ENCODE measurements around the gene ROCK1. TPM values are rescaled to one million over a fixed set of nuclear protein-coding genes. Genes with fewer than 3 reads are reported as not detected.

ROCK1 gene
- total and polyA plus RNA-seq, 4 donors: 7.4 to 28.7 (median 18.7) TPM

DNA sequence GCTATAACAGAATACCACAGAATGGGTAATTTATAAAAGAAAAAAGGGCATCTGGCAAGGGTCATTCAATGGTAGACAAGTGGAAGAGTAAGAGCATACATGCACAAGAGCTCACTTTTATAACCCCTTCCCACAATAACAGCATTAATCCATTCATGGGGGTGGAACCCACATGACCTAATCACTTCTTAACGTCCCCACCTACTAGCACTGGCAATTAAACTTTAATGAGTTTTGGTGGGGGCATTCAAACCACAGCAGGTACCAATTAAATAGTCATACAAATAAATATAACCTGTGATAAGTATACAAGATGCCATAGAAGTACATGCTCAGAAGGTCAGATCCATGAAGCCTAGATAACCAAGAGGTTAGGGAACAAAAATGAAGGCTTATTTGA is 48.6 kb downstream of the ROCK1 start:
- Histone ChIP-seq H3K27ac (ENCODE audit: low read depth in 1 of 2, low read length in 2 of 2) (no peak overlapping the region), H3K9ac (ENCODE audit: low read depth in 1 of 2, low read length in 2 of 2) (no peak overlapping the region), H3K27me3 (ENCODE audit: control insufficient read depth in 4 of 4, insufficient read depth in 4 of 4, low read length in 3 of 4) (no peaks in the 10 kb centered on the region), H3K9me3 (ENCODE audit: control insufficient read depth in 4 of 4, low read length in 3 of 4) (no peaks in the 10 kb centered on the region), H3K4me1 (ENCODE audit: control insufficient read depth in 4 of 4, insufficient read depth in 4 of 4, low read length in 3 of 4) (no peaks in the 10 kb centered on the region), H3K36me3 (ENCODE audit: control insufficient read depth in 4 of 4, insufficient read depth in 3 of 4, low read depth in 1 of 4, low read length in 3 of 4) (peaks cover 0 to 2% (median 0%) of the 10 kb centered on the region in 4 donors), H3K4me3 (ENCODE audit: low read depth in 1 of 3, low read length in 3 of 3) (no peak overlapping the region)
- TF ChIP-seq FOXA1 (IDR thresholded peaks at IDR 0.05) (no peak), ATF3 (IDR thresholded peaks at IDR 0.05) (no peak), HNF4G (IDR thresholded peaks at IDR 0.05) (no peak), RAD21 (IDR thresholded peaks at IDR 0.05) (no peak), NR2F2 (IDR thresholded peaks at IDR 0.05) (no peak), GABPA (IDR thresholded peaks at IDR 0.05 in 1 of 2, conservative IDR thresholded peaks at IDR 0.05 in 1 of 2) (no peak), JUND (IDR thresholded peaks at IDR 0.05) (no peak), EGR1 (IDR thresholded peaks at IDR 0.05; ENCODE audit: low read depth in 2 of 2) (no peak), RXRA (IDR thresholded peaks at IDR 0.05) (no peak), HNF4A (conservative IDR thresholded peaks at IDR 0.05) (no peak)
- TF ChIP-seq, protein P1, sequence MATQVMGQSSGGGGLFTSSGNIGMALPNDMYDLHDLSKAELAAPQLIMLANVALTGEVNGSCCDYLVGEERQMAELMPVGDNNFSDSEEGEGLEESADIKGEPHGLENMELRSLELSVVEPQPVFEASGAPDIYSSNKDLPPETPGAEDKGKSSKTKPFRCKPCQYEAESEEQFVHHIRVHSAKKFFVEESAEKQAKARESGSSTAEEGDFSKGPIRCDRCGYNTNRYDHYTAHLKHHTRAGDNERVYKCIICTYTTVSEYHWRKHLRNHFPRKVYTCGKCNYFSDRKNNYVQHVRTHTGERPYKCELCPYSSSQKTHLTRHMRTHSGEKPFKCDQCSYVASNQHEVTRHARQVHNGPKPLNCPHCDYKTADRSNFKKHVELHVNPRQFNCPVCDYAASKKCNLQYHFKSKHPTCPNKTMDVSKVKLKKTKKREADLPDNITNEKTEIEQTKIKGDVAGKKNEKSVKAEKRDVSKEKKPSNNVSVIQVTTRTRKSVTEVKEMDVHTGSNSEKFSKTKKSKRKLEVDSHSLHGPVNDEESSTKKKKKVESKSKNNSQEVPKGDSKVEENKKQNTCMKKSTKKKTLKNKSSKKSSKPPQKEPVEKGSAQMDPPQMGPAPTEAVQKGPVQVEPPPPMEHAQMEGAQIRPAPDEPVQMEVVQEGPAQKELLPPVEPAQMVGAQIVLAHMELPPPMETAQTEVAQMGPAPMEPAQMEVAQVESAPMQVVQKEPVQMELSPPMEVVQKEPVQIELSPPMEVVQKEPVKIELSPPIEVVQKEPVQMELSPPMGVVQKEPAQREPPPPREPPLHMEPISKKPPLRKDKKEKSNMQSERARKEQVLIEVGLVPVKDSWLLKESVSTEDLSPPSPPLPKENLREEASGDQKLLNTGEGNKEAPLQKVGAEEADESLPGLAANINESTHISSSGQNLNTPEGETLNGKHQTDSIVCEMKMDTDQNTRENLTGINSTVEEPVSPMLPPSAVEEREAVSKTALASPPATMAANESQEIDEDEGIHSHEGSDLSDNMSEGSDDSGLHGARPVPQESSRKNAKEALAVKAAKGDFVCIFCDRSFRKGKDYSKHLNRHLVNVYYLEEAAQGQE (IDR thresholded peaks at IDR 0.05): no peak
- TF ChIP-seq, protein P2, sequence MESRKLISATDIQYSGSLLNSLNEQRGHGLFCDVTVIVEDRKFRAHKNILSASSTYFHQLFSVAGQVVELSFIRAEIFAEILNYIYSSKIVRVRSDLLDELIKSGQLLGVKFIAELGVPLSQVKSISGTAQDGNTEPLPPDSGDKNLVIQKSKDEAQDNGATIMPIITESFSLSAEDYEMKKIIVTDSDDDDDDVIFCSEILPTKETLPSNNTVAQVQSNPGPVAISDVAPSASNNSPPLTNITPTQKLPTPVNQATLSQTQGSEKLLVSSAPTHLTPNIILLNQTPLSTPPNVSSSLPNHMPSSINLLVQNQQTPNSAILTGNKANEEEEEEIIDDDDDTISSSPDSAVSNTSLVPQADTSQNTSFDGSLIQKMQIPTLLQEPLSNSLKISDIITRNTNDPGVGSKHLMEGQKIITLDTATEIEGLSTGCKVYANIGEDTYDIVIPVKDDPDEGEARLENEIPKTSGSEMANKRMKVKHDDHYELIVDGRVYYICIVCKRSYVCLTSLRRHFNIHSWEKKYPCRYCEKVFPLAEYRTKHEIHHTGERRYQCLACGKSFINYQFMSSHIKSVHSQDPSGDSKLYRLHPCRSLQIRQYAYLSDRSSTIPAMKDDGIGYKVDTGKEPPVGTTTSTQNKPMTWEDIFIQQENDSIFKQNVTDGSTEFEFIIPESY (IDR thresholded peaks at IDR 0.05): no peak
- TF ChIP-seq, protein P3, sequence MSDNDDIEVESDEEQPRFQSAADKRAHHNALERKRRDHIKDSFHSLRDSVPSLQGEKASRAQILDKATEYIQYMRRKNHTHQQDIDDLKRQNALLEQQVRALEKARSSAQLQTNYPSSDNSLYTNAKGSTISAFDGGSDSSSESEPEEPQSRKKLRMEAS (IDR thresholded peaks at IDR 0.05): no peak
- 77% methylated on average over 1 of the region's 1 CpG for WGBS
- no peak for DNase-seq (ENCODE audit: low spot score)

DNA sequence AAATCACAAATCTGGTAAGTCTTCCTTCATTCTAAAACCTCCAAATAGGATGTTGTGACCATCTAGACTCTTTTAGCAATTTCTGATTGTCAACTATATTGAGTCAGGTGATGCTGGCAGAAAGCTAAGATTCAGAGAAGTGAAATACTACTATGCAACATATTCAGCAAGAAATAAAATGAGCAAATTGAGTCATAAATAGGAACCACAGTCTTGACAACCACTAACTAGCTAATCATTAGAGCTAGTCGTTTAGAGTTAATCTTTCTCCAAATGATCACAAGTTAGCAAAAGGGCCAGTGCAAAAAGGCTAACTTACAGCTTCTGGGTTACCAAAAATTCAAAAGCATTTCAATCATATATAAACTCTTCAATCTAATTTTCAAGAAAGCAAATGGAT is 54.5 kb downstream of the ROCK1 start:
- H3K4me1 ChIP-seq (ENCODE audit: control insufficient read depth in 4 of 4, insufficient read depth in 4 of 4, low read length in 3 of 4): peaks cover 4 to 11% (median 6%) of the 10 kb centered on the region in 4 donors
- H3K9ac ChIP-seq (ENCODE audit: low read depth in 1 of 2, low read length in 2 of 2): no peak overlapping the region
- DNase-seq (ENCODE audit: low spot score): no peak
- no peaks in the 10 kb centered on the region for H3K27me3 ChIP-seq (ENCODE audit: control insufficient read depth in 4 of 4, insufficient read depth in 4 of 4, low read length in 3 of 4)
- no peak overlapping the region for H3K4me3 ChIP-seq (ENCODE audit: low read depth in 1 of 3, low read length in 3 of 3)
- no peaks in the 10 kb centered on the region for H3K36me3 ChIP-seq (ENCODE audit: control insufficient read depth in 4 of 4, insufficient read depth in 3 of 4, low read depth in 1 of 4, low read length in 3 of 4)
- no peak overlapping the region for H3K27ac ChIP-seq (ENCODE audit: low read depth in 1 of 2, low read length in 2 of 2)
- H3K9me3 ChIP-seq (ENCODE audit: control insufficient read depth in 4 of 4, low read length in 3 of 4): no peaks in the 10 kb centered on the region
- 91% methylated on average over 1 of the region's 1 CpG for WGBS
- TF ChIP-seq RXRA (IDR thresholded peaks at IDR 0.05) (no peak), FOXA2 (IDR thresholded peaks at IDR 0.05) (no peak), JUND (IDR thresholded peaks at IDR 0.05) (no peak), YY1 (IDR thresholded peaks at IDR 0.05) (no peak), SP1 (IDR thresholded peaks at IDR 0.05) (no peak), CTCF (IDR thresholded peaks at IDR 0.05; ENCODE audit: low read depth, low read length, missing input control) (no peak), GABPA (IDR thresholded peaks at IDR 0.05 in 1 of 2, conservative IDR thresholded peaks at IDR 0.05 in 1 of 2) (no peak), NR2F2 (IDR thresholded peaks at IDR 0.05) (no peak), RAD21 (IDR thresholded peaks at IDR 0.05) (no peak), FOXA1 (IDR thresholded peaks at IDR 0.05) (no peak), TAF1 (conservative IDR thresholded peaks at IDR 0.05) (no peak)
- TF ChIP-seq, protein P2 (IDR thresholded peaks at IDR 0.05): no peak
- TF ChIP-seq, protein P3 (IDR thresholded peaks at IDR 0.05): no peak
- TF ChIP-seq, protein P1 (IDR thresholded peaks at IDR 0.05): no peak

All from liver (tissue), 9 donors.